HPDE6-E6E7 (cell line): Measurements from ENCODE around the gene SMAD6.

Source experiments
- DNase-seq: peaks from one replicate; pipeline ENCODE4 v3.0.0; 2011; ENCODE audit warnings: missing footprints; ENCODE audit errors: extremely low spot score

The SMAD6 gene

GRCh38 chr15:66721020-66721419 is 19.0 kb downstream of the SMAD6 start:
- DNase-seq: no peak

- no peak for DNase-seq
Observed at GRCh38 chr15:66721501-66721937, 19.5 kb downstream of the SMAD6 start.

GRCh38 chr15:66721954-66722353 is 19.9 kb downstream of the SMAD6 start:
- DNase-seq: no peak

- no peak for DNase-seq
Observed at GRCh38 chr15:66722757-66723540, 20.9 kb downstream of the SMAD6 start.

- no peak for DNase-seq
Observed at GRCh38 chr15:66723826-66724731, 22.0 kb downstream of the SMAD6 start.

DNA sequence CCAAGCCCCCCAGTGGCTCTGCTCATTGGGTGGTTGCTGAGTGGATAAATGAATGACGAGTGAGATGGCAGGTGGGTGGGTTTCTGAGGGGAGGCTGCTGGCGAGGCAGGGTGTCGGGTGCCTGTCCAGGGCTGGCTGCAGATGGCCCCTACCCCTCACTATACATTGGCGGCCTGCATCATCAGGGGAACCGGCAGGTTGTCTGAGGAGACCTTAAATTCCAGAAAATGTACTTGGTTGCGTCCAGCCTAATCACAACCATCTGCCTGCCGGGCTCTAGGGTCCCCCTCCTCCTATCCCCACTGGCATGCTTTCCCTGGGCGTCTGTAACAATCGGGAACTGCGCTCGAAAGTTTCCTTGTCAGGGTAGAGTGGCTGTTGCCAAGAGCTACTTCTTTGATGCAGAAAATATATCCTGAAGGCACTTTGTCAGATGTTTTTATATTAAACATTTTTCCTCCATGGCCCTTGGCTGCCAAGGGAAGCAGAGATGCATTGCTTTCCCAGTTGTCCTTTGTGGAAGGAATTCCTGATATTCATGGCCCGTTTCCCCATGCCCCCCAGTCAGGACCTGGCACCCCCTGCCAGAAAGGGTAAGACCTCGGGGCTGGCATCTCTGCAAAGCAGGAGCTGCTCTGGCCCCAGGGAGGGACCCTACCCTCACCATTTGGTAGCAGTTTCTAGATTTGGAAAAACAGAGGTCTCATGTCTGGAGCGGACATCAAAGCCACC is 22.9 kb downstream of the SMAD6 start:
- no peak for DNase-seq

DNA sequence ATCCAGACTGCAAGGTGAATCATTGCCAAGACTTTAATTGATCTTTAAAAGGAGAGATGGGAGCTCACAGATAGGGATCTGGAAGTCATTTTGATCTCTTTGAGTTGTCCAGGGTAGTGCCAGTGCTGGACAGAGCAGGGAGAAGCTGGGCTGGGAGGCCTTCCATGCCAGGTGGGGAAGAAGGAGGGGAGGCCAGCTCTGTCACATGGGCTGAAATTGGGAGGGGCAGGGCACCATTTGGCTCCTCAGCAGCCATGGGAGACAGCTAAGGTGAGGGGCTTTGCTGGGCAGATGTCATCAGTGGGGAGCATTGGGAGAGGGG is 23.4 kb downstream of the SMAD6 start:
- no peak for DNase-seq

GRCh38 chr15:66726386-66726785 is 24.4 kb downstream of the SMAD6 start:
- no peak for DNase-seq

- DNase-seq: no peak
Observed at GRCh38 chr15:66729331-66729951, 27.4 kb downstream of the SMAD6 start.

GRCh38 chr15:66730168-66731021 is 28.4 kb downstream of the SMAD6 start:
- DNase-seq: no peak

- no peak for DNase-seq
Observed at GRCh38 chr15:66733976-66734375, 31.9 kb downstream of the SMAD6 start.

DNA sequence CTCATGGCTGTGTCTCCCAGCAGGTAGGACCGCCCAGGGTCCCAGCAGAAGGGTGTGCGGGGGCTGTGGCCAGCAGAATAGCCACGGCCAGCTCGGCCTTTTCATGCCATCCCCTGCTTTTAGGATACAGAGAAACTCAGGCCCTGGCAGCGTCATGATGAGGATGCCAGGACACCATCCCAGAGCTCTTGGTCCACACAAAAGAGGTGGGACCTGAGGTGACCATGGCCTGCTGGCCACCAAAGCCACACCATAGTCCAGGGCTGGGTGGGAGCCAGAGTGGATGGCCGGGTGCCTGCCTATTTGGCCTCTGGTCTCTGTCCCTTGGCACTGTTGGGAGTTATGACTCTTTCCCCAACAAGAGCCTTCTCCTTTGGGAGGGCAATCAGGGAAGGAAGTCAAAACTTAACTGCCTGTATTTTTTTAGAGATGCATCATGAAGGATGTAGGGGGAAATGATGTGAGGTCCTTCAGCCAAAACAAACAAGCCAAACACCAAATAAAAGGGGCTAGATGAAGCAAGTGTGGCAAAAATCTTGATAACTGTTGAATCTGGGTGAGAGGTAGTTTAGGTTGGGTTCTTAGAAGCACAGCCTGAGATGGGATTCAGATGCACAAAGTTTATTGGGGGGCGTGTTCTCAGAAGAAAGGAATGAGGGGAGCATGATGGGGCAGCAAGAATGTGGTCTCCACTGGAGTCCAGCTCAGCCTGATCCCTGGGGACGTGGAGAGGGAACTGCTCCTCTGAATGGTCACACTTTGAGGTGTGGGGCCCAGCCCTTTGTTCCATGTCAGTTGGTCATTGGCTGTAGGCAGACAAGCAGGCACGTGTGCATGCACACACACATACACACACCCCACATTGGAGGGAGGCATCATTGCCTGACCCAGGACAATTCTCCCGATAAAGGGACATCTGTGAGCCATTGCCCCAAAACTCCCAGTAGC is 33.2 kb downstream of the SMAD6 start:
- no peak for DNase-seq

- DNase-seq: no peak
Observed at GRCh38 chr15:66735909-66736305, 33.9 kb downstream of the SMAD6 start.

- DNase-seq: no peak
Observed at GRCh38 chr15:66737243-66738010, 35.4 kb downstream of the SMAD6 start.

DNA sequence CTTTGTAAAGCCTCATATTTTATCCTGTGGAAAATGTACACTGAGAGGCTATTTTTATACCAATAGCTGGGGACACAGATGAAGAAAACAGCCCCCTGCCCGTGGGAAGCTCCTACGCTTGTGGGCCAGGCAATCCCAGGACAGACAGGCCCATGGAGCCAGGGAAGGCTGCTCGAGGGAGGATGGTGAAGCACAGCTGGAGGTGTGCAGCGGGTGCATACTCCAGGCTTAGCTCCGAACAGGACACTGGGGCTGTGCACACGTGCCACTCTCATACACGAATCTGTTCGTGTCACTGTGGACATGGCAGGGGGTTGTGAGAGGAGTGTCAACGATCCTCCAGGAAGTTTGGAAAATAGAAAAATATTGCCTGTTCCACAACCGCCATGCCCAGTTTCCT is 36.1 kb downstream of the SMAD6 start:
- DNase-seq: no peak

DNA sequence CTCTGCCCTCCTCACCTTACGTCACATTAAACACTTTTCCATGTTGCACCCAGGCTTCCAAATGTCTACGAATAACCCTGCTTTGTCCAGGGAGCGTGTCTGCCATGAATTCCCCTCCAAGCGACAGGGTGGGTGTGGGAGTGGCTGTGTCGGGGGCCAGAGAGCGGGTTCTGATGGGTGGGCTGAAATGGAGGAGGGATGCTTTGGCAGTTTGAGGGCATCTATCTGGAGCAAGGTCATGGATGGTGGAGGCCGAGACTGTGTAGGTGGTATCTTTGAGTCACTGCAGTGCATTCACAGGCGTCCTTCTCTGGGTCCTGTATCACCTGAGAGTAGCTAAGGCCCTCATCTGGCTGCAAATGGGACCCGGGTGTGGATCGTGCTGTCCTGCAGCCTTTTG is 36.6 kb downstream of the SMAD6 start:
- DNase-seq: no peak

DNA sequence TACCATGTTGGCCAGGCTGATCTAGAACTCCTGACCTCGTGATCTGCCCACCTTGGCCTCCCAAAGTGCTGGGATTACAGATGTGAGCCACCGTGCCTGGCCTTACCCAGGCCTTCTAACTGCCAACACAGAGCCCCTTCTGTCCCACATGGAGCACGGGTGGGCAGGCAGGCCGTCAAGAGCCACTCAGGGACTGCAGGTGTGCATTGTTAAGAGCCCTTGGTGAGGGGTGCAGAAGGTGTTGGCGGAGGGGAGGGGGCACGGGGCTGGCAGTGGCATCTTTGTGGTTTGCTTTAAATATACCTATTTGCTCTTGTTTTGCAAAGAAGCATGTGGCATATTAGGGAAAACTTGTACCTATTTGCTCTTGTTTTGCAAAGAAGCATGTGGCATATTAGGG is 37.3 kb downstream of the SMAD6 start:
- DNase-seq: no peak

DNA sequence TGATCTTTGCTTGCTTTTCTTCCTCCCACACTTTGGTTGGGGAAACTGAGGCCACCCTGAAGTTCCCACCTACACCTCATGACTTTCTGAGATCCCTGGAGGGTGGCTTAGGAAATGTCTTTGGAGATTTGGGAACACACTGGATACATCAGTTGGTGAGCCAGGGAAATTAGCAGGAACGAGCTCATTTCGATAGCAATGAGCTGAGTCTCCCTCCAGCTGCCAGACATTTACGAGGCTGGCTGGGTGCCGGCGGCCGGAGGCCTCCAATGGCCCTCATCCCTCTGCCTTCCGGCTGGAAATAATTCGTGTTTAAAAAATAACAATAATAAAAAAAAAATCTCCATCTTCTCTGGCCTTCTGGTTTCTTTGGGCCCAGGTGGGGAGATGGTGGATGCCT is 38.8 kb downstream of the SMAD6 start:
- no peak for DNase-seq

- DNase-seq: no peak
Observed at GRCh38 chr15:66741646-66742045, 39.6 kb downstream of the SMAD6 start.
